Smooth muscle cell (in vitro differentiated cells): ENCODE results near the gene ZNF91. TPM values are rescaled to one million over a fixed set of nuclear protein-coding genes. Genes with fewer than 3 reads are reported as not detected.
"Not testable (repeated sequence)": the region's sequence is repeated elsewhere in the genome, so short reads cannot be mapped to it uniquely, and the experiment has no call there.

Experiments used
- DNase-seq: peaks from one replicate; lab custom pipeline; 2025; ENCODE audit not compliant: unreplicated experiment; lab: John Stamatoyannopoulos, UW
- H2AFZ ChIP-seq: fragments of 200-600 bp; sonication (generic); 2 replicates; pipeline ENCODE4 v1.6.0; 2016; ENCODE audit warnings: antibody characterized with exemption, low read depth, mild to moderate bottlenecking
- H3F3A ChIP-seq: fragments of 200-600 bp; sonication (generic); 2 replicates; pipeline ENCODE4 v1.6.0; 2017; ENCODE audit warnings: antibody characterized with exemption, low read depth
- H3K27ac ChIP-seq: fragments of 200-600 bp; sonication (generic); 2 replicates; pipeline ENCODE4 v1.5.1; 2016; ENCODE audit warnings: low read depth, mild to moderate bottlenecking
- H3K27me3 ChIP-seq: fragments of 200-600 bp; sonication (generic); 2 replicates; pipeline ENCODE4 v1.6.1; 2016; ENCODE audit warnings: low read depth, mild to moderate bottlenecking
- H3K36me3 ChIP-seq: fragments of 200-600 bp; sonication (generic); 2 replicates; pipeline ENCODE4 v1.5.1; 2016; ENCODE audit warnings: low read depth
- H3K4me1 ChIP-seq: fragments of 200-600 bp; sonication (generic); 2 replicates; pipeline ENCODE4 v1.5.1; 2016; ENCODE audit warnings: low read depth
- H3K4me2 ChIP-seq: fragments of 200-600 bp; sonication (generic); 2 replicates; pipeline ENCODE4 v1.6.0; 2016; ENCODE audit warnings: mild to moderate bottlenecking
- H3K4me3 ChIP-seq: fragments of 200-600 bp; sonication (generic); 2 replicates; pipeline ENCODE4 v1.5.1; 2016; ENCODE audit warnings: mild to moderate bottlenecking
- H3K79me2 ChIP-seq: fragments of 200-600 bp; sonication (generic); 2 replicates; pipeline ENCODE4 v1.6.0; 2016; ENCODE audit warnings: low read depth, mild to moderate bottlenecking
- H3K9ac ChIP-seq: fragments of 200-600 bp; sonication (generic); 2 replicates; pipeline ENCODE4 v1.6.0; 2016; ENCODE audit warnings: low read depth
- H3K9me3 ChIP-seq: fragments of 200-600 bp; sonication (generic); replicated peaks from 2 replicates; pipeline ENCODE4 v1.5.1; 2016; ENCODE audit warnings: low read depth
- H4K20me1 ChIP-seq: fragments of 200-600 bp; sonication (generic); 2 replicates; pipeline ENCODE4 v1.6.0; 2016; ENCODE audit warnings: low read depth
- WGBS: methylation state at CpG from one replicate; pipeline ENCODE4 v1.1.7; 2016; ENCODE audit warnings: low lambda C conversion rate; 5-methylcytosine and 5-hydroxymethylcytosine counted together
- polyA plus RNA-seq: library from polyadenylated mRNA; unstranded; fragments of >200 nt; fragmentation: Nextera tagmentation; extraction: Ambion mirVana; gene quantifications from 2 replicates; pipeline ENCODE4 v1.2.1, GENCODE V29; 2016
- total RNA-seq: library from RNA; depleted of rRNA; stranded (reverse); fragments of >200 nt; gene quantifications from 2 replicates; pipeline ENCODE4 v1.2.3, GENCODE V29; 2014
- TF ChIP-seq, protein P1 (sequence below): fragments of 200-600 bp; sonication (generic); IDR thresholded peaks from 2 replicates; pipeline ENCODE4 v1.5.1; 2017; ENCODE audit warnings: borderline replicate concordance, mild to moderate bottlenecking, antibody characterized with exemption; ENCODE audit not compliant: insufficient read depth, poor library complexity, severe bottlenecking

The ZNF91 gene
- total and polyA plus RNA-seq, 2 experiments from 2014 or later = 11.5 to 41.5 TPM

DNA sequence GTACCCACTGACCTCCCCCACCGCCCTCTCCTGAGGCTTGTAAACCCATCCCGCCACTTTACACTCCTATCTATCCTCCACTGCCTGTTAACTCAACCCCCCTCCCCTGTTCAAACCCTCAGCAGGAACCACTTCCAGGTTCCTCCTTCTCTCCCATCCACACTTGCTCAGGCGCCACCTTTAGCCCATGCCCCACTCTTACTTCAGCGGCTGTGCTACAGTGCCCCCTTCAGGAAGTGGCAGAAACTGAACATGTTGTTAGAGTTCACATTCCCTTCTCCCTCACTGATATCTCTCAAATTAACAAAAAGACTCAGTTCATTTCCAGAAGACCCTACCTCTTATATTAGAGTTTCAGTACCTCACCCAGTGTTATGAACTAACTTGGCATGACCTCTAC is 49.4 kb downstream of the ZNF91 start:
- no peak overlapping the region for H2AFZ ChIP-seq
- peaks cover 66% of the 10 kb centered on the region for H3K36me3 ChIP-seq
- no peak overlapping the region for H3K4me3 ChIP-seq
- no peak overlapping the region for H3K9ac ChIP-seq
- WGBS = 97% methylated on average over 4 of the region's 4 CpGs
- peaks cover 81% of the 10 kb centered on the region for H3K79me2 ChIP-seq
- TF ChIP-seq, protein P1, sequence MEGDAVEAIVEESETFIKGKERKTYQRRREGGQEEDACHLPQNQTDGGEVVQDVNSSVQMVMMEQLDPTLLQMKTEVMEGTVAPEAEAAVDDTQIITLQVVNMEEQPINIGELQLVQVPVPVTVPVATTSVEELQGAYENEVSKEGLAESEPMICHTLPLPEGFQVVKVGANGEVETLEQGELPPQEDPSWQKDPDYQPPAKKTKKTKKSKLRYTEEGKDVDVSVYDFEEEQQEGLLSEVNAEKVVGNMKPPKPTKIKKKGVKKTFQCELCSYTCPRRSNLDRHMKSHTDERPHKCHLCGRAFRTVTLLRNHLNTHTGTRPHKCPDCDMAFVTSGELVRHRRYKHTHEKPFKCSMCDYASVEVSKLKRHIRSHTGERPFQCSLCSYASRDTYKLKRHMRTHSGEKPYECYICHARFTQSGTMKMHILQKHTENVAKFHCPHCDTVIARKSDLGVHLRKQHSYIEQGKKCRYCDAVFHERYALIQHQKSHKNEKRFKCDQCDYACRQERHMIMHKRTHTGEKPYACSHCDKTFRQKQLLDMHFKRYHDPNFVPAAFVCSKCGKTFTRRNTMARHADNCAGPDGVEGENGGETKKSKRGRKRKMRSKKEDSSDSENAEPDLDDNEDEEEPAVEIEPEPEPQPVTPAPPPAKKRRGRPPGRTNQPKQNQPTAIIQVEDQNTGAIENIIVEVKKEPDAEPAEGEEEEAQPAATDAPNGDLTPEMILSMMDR = no peak
- H4K20me1 ChIP-seq = no peaks in the 10 kb centered on the region
- H3K27ac ChIP-seq = no peak overlapping the region
- peaks cover 57% of the 10 kb centered on the region for H3K9me3 ChIP-seq
- H3K4me1 ChIP-seq = no peaks in the 10 kb centered on the region
- DNase-seq = no peak
- H3K4me2 ChIP-seq = no peak overlapping the region
- no peaks in the 10 kb centered on the region for H3F3A ChIP-seq
- no peaks in the 10 kb centered on the region for H3K27me3 ChIP-seq

- no peaks in the 10 kb centered on the region for H3K27me3 ChIP-seq
- no peak overlapping the region for H3K4me3 ChIP-seq
- TF ChIP-seq, protein P1 = no peak
- peaks cover 65% of the 10 kb centered on the region for H3K36me3 ChIP-seq
- no peaks in the 10 kb centered on the region for H4K20me1 ChIP-seq
- H3K9ac ChIP-seq = no peak overlapping the region
- H2AFZ ChIP-seq = no peak overlapping the region
- DNase-seq = no peak
- 98% methylated on average over 5 of the region's 5 CpGs for WGBS
- H3K79me2 ChIP-seq = peaks cover 79% of the 10 kb centered on the region
- H3F3A ChIP-seq = no peaks in the 10 kb centered on the region
- H3K27ac ChIP-seq = no peak overlapping the region
- peaks cover 52% of the 10 kb centered on the region for H3K9me3 ChIP-seq
- H3K4me1 ChIP-seq = no peaks in the 10 kb centered on the region
- H3K4me2 ChIP-seq = no peak overlapping the region
These were observed 51.7 kb downstream of the ZNF91 start for GRCh38 chr19:23343434-23344010.

GRCh38 chr19:23328211-23328610 is 67.1 kb downstream of the ZNF91 start:
- Histone ChIP-seq H4K20me1 (no peaks in the 10 kb centered on the region), H3F3A (no peaks in the 10 kb centered on the region), H3K36me3 (peaks cover 2% of the 10 kb centered on the region), H3K4me2 (no peak overlapping the region), H3K79me2 (no peaks in the 10 kb centered on the region), H3K9me3 (peaks cover 14% of the 10 kb centered on the region), H3K27me3 (no peaks in the 10 kb centered on the region), H3K9ac (no peak overlapping the region), H2AFZ (no peak overlapping the region), H3K4me3 (no peak overlapping the region), H3K27ac (no peak overlapping the region), H3K4me1 (no peaks in the 10 kb centered on the region)
- TF ChIP-seq, protein P1 = no peak
- DNase-seq = no peak

DNA sequence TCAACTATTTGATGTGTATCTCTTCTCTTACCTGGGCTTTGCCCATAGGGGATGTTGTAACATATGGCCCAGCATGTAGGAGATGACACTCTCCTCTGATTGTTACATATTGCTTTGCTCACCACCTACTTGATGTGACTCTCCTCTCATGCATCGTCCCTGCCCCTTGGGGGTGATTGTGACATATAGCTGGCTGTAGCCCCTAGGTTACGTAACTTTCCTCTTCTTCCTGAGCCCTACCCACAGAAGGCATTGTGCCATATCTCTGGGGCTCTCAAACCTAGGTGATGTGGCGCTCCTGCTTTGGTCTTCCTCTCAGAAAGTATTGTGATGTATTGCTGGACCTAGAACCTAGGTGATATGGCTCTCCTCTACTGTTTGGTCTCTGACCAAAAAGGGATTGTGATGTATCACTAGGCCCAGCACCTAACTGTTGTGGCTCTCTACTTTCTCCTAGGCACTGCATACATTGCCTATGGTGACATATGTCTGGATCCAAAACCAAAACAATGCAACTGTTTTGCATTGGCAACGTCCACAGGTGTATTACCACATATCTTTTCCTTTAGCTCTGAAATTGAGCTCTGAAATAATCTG is 73.2 kb downstream of the ZNF91 start:
- Histone ChIP-seq H3K79me2 (no peaks in the 10 kb centered on the region), H3K9ac (no peak overlapping the region), H3K27me3 (no peaks in the 10 kb centered on the region), H3F3A (no peaks in the 10 kb centered on the region), H3K9me3 (no peaks in the 10 kb centered on the region), H3K4me3 (no peak overlapping the region), H2AFZ (no peak overlapping the region), H3K4me1 (no peaks in the 10 kb centered on the region), H4K20me1 (no peaks in the 10 kb centered on the region), H3K27ac (no peak overlapping the region), H3K36me3 (no peaks in the 10 kb centered on the region), H3K4me2 (no peak overlapping the region)
- DNase-seq = no peak
- 97% methylated on average over 4 of the region's 4 CpGs for WGBS
- TF ChIP-seq, protein P1 = no peak

GRCh38 chr19:23321403-23321802 is 73.9 kb downstream of the ZNF91 start:
- not testable (repeated sequence) for DNase-seq, H3K36me3 ChIP-seq, H3K27ac ChIP-seq, H3K4me3 ChIP-seq, H3K4me2 ChIP-seq, H3K27me3 ChIP-seq, H3F3A ChIP-seq, H3K79me2 ChIP-seq, H3K9ac ChIP-seq, H4K20me1 ChIP-seq, H3K4me1 ChIP-seq, H3K9me3 ChIP-seq, H2AFZ ChIP-seq

DNA sequence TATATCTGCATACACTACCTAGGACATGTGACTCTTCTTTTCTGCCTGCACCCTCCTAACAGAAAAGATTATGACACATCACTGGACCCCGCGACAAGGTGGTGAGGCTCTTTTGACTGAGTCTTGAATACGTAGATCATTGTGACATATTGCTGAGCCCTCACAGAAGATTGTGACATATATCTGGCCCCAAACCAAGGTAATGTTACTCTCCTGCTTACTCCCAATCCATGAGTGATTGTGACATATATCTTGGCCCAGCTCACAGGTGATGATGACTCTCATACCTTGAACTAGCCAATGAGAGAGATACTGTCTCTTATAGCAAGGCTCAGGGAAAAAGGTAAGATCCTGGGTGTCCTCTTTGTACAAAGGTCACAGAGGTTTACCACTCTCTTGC is 75.7 kb downstream of the ZNF91 start:
- H3K4me3 ChIP-seq, H3K4me2 ChIP-seq, H3K27me3 ChIP-seq, H2AFZ ChIP-seq, DNase-seq, H3K9ac ChIP-seq, H3F3A ChIP-seq, H3K36me3 ChIP-seq, H3K9me3 ChIP-seq, H4K20me1 ChIP-seq, H3K4me1 ChIP-seq, H3K79me2 ChIP-seq, H3K27ac ChIP-seq: not testable (repeated sequence)
- WGBS = 98% methylated on average over 3 of the region's 3 CpGs
